Measurements from ENCODE around the gene AKR1C8. TPM values are rescaled to one million over a fixed set of nuclear protein-coding genes. Genes with fewer than 3 reads are reported as not detected.

Gene AKR1C8
- total and polyA plus RNA-seq, 10 of the 15 experiments (the other 5 are each of a cell fraction or from before 2014, with no cell fraction given) = 0.18 TPM; not detected in 9

GRCh38 chr10:5195727-5196374 is 10.9 kb upstream of the AKR1C8 start (continued):
- TF ChIP-seq, protein P1, sequence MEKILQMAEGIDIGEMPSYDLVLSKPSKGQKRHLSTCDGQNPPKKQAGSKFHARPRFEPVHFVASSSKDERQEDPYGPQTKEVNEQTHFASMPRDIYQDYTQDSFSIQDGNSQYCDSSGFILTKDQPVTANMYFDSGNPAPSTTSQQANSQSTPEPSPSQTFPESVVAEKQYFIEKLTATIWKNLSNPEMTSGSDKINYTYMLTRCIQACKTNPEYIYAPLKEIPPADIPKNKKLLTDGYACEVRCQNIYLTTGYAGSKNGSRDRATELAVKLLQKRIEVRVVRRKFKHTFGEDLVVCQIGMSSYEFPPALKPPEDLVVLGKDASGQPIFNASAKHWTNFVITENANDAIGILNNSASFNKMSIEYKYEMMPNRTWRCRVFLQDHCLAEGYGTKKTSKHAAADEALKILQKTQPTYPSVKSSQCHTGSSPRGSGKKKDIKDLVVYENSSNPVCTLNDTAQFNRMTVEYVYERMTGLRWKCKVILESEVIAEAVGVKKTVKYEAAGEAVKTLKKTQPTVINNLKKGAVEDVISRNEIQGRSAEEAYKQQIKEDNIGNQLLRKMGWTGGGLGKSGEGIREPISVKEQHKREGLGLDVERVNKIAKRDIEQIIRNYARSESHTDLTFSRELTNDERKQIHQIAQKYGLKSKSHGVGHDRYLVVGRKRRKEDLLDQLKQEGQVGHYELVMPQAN (conservative IDR thresholded peaks at IDR 0.05) = no peak

DNA sequence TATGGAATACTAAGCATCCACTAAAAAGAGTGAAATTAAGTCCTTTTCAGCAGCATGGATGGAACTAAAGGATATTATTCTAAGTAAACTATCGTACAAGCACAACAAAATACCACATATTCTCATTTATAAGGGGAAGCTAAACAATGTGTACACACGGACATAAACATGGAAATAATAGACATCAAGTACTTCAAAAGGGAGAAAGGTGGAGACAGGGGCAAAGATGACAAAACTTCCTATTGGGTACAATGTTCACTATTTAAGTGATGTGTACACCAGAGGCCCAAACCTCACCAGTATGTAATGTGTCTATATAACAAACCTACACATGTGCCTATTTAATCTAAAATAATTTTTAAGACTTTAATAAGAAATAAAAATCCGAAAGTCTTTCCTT is 9.5 kb upstream of the AKR1C8 start:
- intact Hi-C loops (cut with micrococcal nuclease; ENCODE audit: unreplicated experiment) = no loop called here
- POLR2A ChIA-PET = no interaction called here
- TF ChIP-seq, protein P2, sequence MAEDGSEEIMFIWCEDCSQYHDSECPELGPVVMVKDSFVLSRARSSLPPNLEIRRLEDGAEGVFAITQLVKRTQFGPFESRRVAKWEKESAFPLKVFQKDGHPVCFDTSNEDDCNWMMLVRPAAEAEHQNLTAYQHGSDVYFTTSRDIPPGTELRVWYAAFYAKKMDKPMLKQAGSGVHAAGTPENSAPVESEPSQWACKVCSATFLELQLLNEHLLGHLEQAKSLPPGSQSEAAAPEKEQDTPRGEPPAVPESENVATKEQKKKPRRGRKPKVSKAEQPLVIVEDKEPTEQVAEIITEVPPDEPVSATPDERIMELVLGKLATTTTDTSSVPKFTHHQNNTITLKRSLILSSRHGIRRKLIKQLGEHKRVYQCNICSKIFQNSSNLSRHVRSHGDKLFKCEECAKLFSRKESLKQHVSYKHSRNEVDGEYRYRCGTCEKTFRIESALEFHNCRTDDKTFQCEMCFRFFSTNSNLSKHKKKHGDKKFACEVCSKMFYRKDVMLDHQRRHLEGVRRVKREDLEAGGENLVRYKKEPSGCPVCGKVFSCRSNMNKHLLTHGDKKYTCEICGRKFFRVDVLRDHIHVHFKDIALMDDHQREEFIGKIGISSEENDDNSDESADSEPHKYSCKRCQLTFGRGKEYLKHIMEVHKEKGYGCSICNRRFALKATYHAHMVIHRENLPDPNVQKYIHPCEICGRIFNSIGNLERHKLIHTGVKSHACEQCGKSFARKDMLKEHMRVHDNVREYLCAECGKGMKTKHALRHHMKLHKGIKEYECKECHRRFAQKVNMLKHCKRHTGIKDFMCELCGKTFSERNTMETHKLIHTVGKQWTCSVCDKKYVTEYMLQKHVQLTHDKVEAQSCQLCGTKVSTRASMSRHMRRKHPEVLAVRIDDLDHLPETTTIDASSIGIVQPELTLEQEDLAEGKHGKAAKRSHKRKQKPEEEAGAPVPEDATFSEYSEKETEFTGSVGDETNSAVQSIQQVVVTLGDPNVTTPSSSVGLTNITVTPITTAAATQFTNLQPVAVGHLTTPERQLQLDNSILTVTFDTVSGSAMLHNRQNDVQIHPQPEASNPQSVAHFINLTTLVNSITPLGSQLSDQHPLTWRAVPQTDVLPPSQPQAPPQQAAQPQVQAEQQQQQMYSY (CRISPR knock-in tag; IDR thresholded peaks at IDR 0.05) = no peak
- no peak for TF ChIP-seq SIN3A (IDR thresholded peaks at IDR 0.05; ENCODE audit: low read depth, low read length)
- TF ChIP-seq KDM1A (IDR thresholded peaks at IDR 0.05; ENCODE audit: borderline replicate concordance) = no peak
- no peak for TF ChIP-seq NR2C2 (IDR thresholded peaks at IDR 0.05; ENCODE audit: borderline replicate concordance, control insufficient read depth, insufficient read length, low read depth)
- no peak for TF ChIP-seq NR2F1 (conservative IDR thresholded peaks at IDR 0.05)
- no peak for TF ChIP-seq RELB (IDR thresholded peaks at IDR 0.05; ENCODE audit: low read depth)
- no peak for TF ChIP-seq STAT3 (IDR thresholded peaks at IDR 0.05; ENCODE audit: low read depth, low read length)
- no peak for TF ChIP-seq EGR1 (IDR thresholded peaks at IDR 0.05; ENCODE audit: borderline replicate concordance in 1 of 2, low read depth in 2 of 2, low read length in 2 of 2)
- TF ChIP-seq NFYB (IDR thresholded peaks at IDR 0.05; ENCODE audit: insufficient read depth, low read depth, low read length) = no peak
- TF ChIP-seq, protein P3, sequence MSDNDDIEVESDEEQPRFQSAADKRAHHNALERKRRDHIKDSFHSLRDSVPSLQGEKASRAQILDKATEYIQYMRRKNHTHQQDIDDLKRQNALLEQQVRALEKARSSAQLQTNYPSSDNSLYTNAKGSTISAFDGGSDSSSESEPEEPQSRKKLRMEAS (IDR thresholded peaks at IDR 0.05; ENCODE audit: low read depth, low read length) = no peak
- TF ChIP-seq RELA (IDR thresholded peaks at IDR 0.05; ENCODE audit: borderline replicate concordance, partially characterized antibody) = no peak
- no peak for TF ChIP-seq MEF2A (IDR thresholded peaks at IDR 0.05; ENCODE audit: insufficient read depth, low read depth, low read length)

More for the DNA sequence above, 9.5 kb upstream of the AKR1C8 start:
- FAIRE-seq = no peak
- DNase-seq (ENCODE audit: low read depth, low spot score) = no peak
- WGBS (ENCODE audit: insufficient coverage, insufficient replicate concordance, low lambda C conversion rate, missing lambda C conversion rate) = 0% methylated on average over 3 of the region's 3 CpGs
- ChIA-PET SMC1A (ENCODE audit: uncharacterized antibody, unreplicated experiment) (no interaction called here), CTCF (no interaction called here), RAD21 (ENCODE audit: unreplicated experiment) (no interaction called here)
- in situ Hi-C loops (cut with MboI) = no loop called here
- ATAC-seq = no peak
- no TSS peak for BruUV-seq (replicated peaks)
- Histone ChIP-seq H2AFZ (ENCODE audit: control insufficient read depth, low read depth, low read length) (no peak overlapping the region), H3K27ac (ENCODE audit: control insufficient read depth, insufficient read depth) (no peak overlapping the region), H3K36me3 (ENCODE audit: control insufficient read depth in 2 of 2, insufficient read depth in 2 of 2, low read length in 1 of 2) (no peaks in the 10 kb centered on the region), H3K27me3 (replicated peaks in 1 of 2; ENCODE audit: control insufficient read depth in 2 of 2, insufficient read depth in 2 of 2, low read length in 1 of 2) (no peaks in the 10 kb centered on the region), H3K79me2 (ENCODE audit: control insufficient read depth, insufficient read depth, low read length) (no peaks in the 10 kb centered on the region), H4K20me1 (ENCODE audit: control insufficient read depth, insufficient read depth) (no peaks in the 10 kb centered on the region), H3K9ac (ENCODE audit: control insufficient read depth, insufficient read depth, low read length) (no peak overlapping the region), H3K4me1 (ENCODE audit: control insufficient read depth, insufficient read depth, low read length) (no peaks in the 10 kb centered on the region), H3K9me3 (replicated peaks; ENCODE audit: control insufficient read depth, insufficient read depth, low read length) (no peaks in the 10 kb centered on the region), H3K4me3 (no peak overlapping the region), H3K4me2 (ENCODE audit: control insufficient read depth, insufficient read depth) (no peak overlapping the region)

All from GM12878 (cell line).